Sigmoid colon (tissue), 7 donors: ENCODE measurements around the gene NDUFS1. TPM values are rescaled to one million over a fixed set of nuclear protein-coding genes. Genes with fewer than 3 reads are reported as not detected.

Source experiments
- DNase-seq: peaks from one replicate; pipeline ENCODE4 v3.0.0-alpha.2; 2019
- H3K27ac ChIP-seq, 4 donors: fragments of 200-600 bp; sonication (generic); one replicate each; pipeline ENCODE4 v1.5.1; 2016 to 2019; ENCODE audit warnings: mild to moderate bottlenecking in 1 of 4
- H3K27me3 ChIP-seq, 3 donors: fragments of 200-600 bp; sonication (generic); one replicate each; pipeline ENCODE4 v1.5.1; 2019; ENCODE audit warnings: mild to moderate bottlenecking in 1 of 3
- H3K36me3 ChIP-seq, 4 donors: fragments of 200-600 bp; sonication (generic); one replicate each; pipeline ENCODE4 v1.5.1; 2016 to 2019
- H3K4me1 ChIP-seq, 4 donors: fragments of 200-600 bp; sonication (generic); one replicate each; pipeline ENCODE4 v1.5.1; 2017 to 2019
- H3K4me3 ChIP-seq, 4 donors: fragments of 200-600 bp; sonication (generic); one replicate each; pipeline ENCODE4 v1.5.1; 2017 to 2019; ENCODE audit warnings: mild to moderate bottlenecking in 2 of 4, moderate library complexity in 1 of 4
- H3K9me3 ChIP-seq, 4 donors: fragments of 200-600 bp in 3 of 4; sonication (generic) in 3 of 4; one replicate each; pipeline versions ENCODE4 v1.5.1 to v1.6.1; 2013 to 2019
- EP300 ChIP-seq, 4 donors: sonication (generic); formaldehyde crosslinking; IDR thresholded peaks; one replicate each; pipeline ENCODE4 v1.6.1; 2017; ENCODE audit warnings: antibody characterized with exemption in 4 of 4
- POLR2A ChIP-seq, 2 donors: fragments of 450-650 bp; IDR thresholded peaks; one replicate each; pipeline ENCODE4 v1.6.1; 2016; ENCODE audit warnings: antibody characterized with exemption in 2 of 2, mild to moderate bottlenecking in 2 of 2, moderate library complexity in 2 of 2
- POLR2AphosphoS5 ChIP-seq, 4 donors: sonication (generic); formaldehyde crosslinking; IDR thresholded peaks; one replicate each; pipeline ENCODE4 v1.6.1; 2017; ENCODE audit warnings: antibody characterized with exemption in 4 of 4
- WGBS, 2 donors: extraction: QIAGEN DNeasy Blood & Tissue Kit; methylation state at CpG; one replicate each; pipeline ENCODE4 v1.1.7; 2013; 5-methylcytosine and 5-hydroxymethylcytosine counted together
- intact Hi-C: fragments of 100-400 bp; cut with DNase I; formaldehyde crosslinking; loops from one replicate; pipeline ENCODE4 v1.15.1; 2023
- polyA plus RNA-seq, 3 donors: library from polyadenylated mRNA; stranded (reverse); fragments of 200-250 nt; gene quantifications; one replicate each; pipeline ENCODE4 v1.2.3, GENCODE V29; 2013
- total RNA-seq, 4 donors: library from RNA; depleted of rRNA; stranded (reverse); fragments of >200 nt; gene quantifications; one replicate each; pipeline ENCODE4 v1.1.0, GENCODE V29; 2016
- TF ChIP-seq, protein P1 (sequence below), 4 experiments: fragments of 450-650 bp in 3 of 4; fragments of 200-600 bp in 1 of 4; IDR thresholded peaks; one replicate each; pipeline ENCODE4 v1.5.1; 2016 to 2019; ENCODE audit warnings: antibody characterized with exemption in 4 of 4, mild to moderate bottlenecking in 3 of 4, moderate library complexity in 2 of 4
- donor health status: healthy with polysubstance abuse.
- donor health status: Bipolar disorder and iron deficiency.
- donor health status: healthy.

The NDUFS1 gene
- total and polyA plus RNA-seq, 7 donors = 46.6 to 109 (median 69.5) TPM

DNA sequence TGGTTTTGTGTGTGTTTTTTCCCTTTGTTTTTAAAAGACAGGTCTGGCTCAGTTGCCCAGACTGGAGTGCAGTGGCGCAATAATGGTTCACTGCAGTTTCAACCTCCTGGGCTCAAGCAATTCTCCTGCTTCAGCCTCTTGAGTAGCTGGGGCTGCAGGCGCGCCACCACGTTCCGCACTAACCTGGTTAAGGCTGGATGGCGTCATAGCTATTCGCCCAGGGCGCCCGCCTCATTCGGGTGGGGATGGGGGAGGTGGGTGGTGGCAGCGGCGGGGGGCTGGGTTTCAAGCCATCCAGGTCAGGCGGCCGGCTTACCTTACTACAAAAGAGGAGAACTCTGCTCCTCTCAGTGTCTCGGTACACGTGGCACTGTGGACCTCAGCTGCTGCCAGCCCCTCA is 43.2 kb upstream of the NDUFS1 start:
- intact Hi-C loops = no loop called here
- 88 to 91% methylated on average over 16 of the region's 16 CpGs for WGBS, 2 donors
- TF ChIP-seq, protein P1, sequence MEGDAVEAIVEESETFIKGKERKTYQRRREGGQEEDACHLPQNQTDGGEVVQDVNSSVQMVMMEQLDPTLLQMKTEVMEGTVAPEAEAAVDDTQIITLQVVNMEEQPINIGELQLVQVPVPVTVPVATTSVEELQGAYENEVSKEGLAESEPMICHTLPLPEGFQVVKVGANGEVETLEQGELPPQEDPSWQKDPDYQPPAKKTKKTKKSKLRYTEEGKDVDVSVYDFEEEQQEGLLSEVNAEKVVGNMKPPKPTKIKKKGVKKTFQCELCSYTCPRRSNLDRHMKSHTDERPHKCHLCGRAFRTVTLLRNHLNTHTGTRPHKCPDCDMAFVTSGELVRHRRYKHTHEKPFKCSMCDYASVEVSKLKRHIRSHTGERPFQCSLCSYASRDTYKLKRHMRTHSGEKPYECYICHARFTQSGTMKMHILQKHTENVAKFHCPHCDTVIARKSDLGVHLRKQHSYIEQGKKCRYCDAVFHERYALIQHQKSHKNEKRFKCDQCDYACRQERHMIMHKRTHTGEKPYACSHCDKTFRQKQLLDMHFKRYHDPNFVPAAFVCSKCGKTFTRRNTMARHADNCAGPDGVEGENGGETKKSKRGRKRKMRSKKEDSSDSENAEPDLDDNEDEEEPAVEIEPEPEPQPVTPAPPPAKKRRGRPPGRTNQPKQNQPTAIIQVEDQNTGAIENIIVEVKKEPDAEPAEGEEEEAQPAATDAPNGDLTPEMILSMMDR (IDR thresholded peaks at IDR 0.05) = no peak
- TF ChIP-seq EP300 (IDR thresholded peaks at IDR 0.05) (no peak), POLR2A (IDR thresholded peaks at IDR 0.05) (no peak), POLR2AphosphoS5 (IDR thresholded peaks at IDR 0.05) (no peak)
- DNase-seq = no peak
- no peak overlapping the region for H3K4me3 ChIP-seq
- H3K27me3 ChIP-seq = no peaks in the 10 kb centered on the region
- H3K36me3 ChIP-seq = no peaks in the 10 kb centered on the region
- H3K27ac ChIP-seq = no peak overlapping the region
- H3K9me3 ChIP-seq = no peaks in the 10 kb centered on the region
- no peaks in the 10 kb centered on the region for H3K4me1 ChIP-seq

DNA sequence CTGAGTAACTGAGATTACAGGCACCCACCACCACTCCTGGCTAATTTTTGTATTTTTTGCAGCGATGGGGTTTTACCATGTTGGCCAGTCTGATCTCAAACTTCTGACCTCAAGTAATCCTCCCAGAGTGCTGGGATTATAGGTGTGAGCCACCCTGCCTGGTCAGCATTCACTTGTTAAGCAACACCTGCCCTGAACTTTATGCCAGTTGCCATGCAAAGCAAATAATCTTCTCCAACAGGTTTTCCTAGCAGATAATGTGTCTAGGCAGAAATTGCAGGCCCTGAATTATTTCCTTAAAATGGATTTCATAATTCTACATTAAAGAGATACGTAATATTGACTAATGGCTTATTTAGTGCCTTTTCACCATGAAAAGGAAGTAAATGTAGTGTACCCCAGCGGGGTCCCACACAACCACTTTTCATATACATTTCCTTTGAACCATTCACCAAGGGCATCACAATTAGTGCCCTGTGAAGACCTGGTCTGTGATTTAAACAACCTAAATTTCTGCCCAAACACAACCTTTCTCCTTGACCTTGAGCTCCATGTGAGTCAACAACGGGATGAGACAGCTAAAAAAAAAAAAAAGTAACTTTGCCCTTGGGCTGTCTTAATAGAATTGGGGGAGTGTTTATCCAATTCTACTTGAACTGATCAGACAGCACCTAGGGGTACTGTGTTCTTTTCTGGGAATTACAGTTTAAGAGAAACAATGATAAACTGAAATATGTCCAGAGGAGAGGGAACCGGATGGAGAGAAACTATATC is 42.0 kb upstream of the NDUFS1 start:
- Histone ChIP-seq H3K36me3 (no peaks in the 10 kb centered on the region), H3K9me3 (no peaks in the 10 kb centered on the region), H3K4me3 (no peak overlapping the region), H3K27ac (no peak overlapping the region), H3K4me1 (no peaks in the 10 kb centered on the region), H3K27me3 (no peaks in the 10 kb centered on the region)
- TF ChIP-seq POLR2A (IDR thresholded peaks at IDR 0.05) (no peak), POLR2AphosphoS5 (IDR thresholded peaks at IDR 0.05) (no peak), EP300 (IDR thresholded peaks at IDR 0.05) (no peak)
- TF ChIP-seq, protein P1 (IDR thresholded peaks at IDR 0.05) = no peak
- WGBS, 2 donors = 72 to 76% methylated on average over 5 of the region's 5 CpGs
- no peak for DNase-seq
- intact Hi-C loops = no loop called here

DNA sequence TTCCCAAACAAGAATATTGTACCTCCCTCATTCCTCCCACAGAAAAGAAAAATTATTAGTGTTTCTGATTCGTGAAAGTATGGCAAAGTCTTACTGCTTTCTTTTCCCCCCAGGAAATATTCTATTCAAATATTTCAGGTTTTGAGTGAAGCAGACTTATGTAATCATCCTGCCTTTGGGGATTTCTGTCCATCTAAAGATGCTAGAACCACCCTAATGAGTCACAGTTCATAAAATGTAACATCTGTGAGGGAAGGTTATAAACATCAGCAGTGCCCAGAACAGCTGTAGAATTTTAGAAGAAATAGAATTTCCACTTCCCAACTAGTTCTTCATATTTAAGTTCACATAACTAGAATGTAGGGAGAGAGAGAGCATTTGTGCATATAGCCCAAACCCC is 39.4 kb upstream of the NDUFS1 start:
- H3K4me1 ChIP-seq = no peaks in the 10 kb centered on the region
- WGBS, 2 donors = 75 to 79% methylated on average over 1 of the region's 1 CpG
- no peaks in the 10 kb centered on the region for H3K36me3 ChIP-seq
- H3K4me3 ChIP-seq = no peak overlapping the region
- H3K27me3 ChIP-seq = no peaks in the 10 kb centered on the region
- peak overlapping the region in 1 of 4 donors; percentile 55 for H3K27ac ChIP-seq
- intact Hi-C loops = no loop called here
- TF ChIP-seq POLR2AphosphoS5 (IDR thresholded peaks at IDR 0.05) (no peak), POLR2A (IDR thresholded peaks at IDR 0.05) (no peak), EP300 (IDR thresholded peaks at IDR 0.05) (no peak)
- TF ChIP-seq, protein P1 (IDR thresholded peaks at IDR 0.05) = no peak
- no peak for DNase-seq
- H3K9me3 ChIP-seq = no peaks in the 10 kb centered on the region

DNA sequence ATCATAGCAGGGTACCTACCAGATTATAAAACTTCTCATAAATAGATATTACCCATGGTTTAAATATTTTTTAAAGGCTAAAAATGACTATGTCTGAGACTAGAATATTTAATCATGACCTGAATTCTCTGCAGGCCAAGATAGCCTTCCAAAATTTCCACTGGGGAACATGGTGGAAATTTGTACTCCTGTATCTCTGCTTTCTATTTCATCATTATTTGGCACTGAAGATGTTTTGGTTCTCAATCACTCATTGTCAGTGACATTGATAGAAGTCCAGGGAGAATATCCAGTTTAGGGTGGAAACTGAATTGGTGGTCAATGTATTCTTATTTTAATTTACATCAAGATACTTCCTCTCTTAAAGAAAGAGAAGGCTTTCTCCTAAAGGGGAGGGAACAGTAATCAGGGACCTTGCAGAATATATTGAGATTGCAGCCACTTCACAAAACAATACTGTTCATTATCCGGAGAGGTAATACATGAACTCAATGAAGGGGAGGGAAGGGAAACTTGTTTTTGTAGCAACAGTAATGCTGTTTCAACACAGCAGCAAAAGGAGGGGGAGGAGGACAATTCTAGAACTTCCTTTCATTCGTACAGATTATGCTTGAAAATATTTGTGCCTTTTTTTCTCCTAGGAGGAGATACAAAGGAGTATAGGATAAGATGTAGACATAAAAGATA is 34.6 kb upstream of the NDUFS1 start:
- H3K27me3 ChIP-seq = no peaks in the 10 kb centered on the region
- intact Hi-C loops = no loop called here
- no peaks in the 10 kb centered on the region for H3K36me3 ChIP-seq
- no peaks in the 10 kb centered on the region for H3K9me3 ChIP-seq
- H3K27ac ChIP-seq = no peak overlapping the region
- 61% methylated on average over 2 of the region's 2 CpGs for WGBS, 2 donors
- no peak overlapping the region for H3K4me3 ChIP-seq
- H3K4me1 ChIP-seq = no peaks in the 10 kb centered on the region
- no peak for DNase-seq
- TF ChIP-seq, protein P1 (IDR thresholded peaks at IDR 0.05) = no peak
- TF ChIP-seq POLR2A (IDR thresholded peaks at IDR 0.05) (no peak), POLR2AphosphoS5 (IDR thresholded peaks at IDR 0.05) (no peak), EP300 (IDR thresholded peaks at IDR 0.05) (no peak)
